Midbrain (tissue), 1 donor: Measurements from ENCODE around the gene DDX49.
"Not testable (repeated sequence)": the region's sequence is repeated elsewhere in the genome, so short reads cannot be mapped to it uniquely, and the experiment has no call there.

Source experiments
- DNase-seq: peaks from one replicate; lab custom pipeline; 2025; lab: John Stamatoyannopoulos, UW

The DDX49 gene

DNA sequence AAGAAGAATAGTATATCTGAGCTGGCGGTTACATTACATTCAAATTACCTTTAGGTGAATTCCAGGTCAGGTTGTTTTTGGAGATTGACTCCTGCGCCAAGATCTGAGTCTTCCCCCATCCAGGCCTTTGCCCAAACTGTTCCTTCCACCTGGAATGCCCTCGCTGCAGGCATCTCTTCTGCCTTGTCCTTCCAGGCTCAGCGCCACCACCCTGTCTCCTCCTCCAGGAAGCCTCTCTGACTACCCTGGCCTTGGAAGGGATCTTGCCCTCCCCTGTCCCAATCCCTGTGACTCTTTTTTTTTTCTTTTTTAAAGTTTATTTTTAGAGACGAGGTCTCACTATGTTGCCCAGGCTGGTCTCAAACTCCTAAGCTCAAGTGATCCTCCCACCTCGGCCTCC, 23.2 kb downstream of the DDX49 start:
- no peak for DNase-seq

DNA sequence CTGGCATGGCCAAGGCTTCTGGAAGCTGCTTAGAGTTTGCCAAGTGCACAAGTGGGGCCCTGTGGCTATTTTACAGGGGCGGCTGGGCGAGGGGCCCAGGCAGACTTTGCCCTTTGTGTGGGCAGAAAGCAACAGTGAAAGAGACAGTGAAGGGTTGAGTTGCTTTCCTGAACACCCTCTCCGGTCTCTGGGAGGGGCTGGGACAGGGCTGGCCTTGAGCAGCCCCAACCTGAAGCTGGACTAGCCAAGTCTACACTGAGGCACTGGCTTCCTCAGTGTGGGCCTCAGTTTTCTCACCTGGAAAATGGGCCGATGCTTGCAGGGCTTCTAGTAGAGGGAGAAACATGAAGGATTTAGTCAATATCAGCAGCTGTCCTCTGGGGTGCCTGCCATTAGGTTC, 23.9 kb downstream of the DDX49 start:
- DNase-seq, result peak; percentile 9

DNA sequence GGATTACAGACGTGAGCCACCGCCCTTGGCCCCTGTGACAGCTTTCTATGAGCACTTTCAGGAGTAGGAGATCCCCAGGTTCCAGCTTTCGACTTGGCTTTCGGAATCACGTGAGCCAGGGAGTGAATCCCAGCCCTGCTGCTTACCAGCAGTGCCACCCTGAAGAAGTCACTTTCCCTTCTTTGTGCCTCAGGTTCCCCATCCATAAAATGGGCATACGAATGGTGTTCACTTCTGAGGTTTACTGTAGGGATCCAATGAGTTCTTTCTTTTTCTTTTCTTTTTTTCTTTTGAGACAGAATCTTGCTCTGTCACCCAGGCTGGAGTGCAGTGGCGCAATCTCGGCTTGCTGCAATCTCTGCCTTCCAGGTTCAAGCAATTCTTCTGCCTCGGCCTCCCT, 25.8 kb downstream of the DDX49 start:
- no peak for DNase-seq

DNA sequence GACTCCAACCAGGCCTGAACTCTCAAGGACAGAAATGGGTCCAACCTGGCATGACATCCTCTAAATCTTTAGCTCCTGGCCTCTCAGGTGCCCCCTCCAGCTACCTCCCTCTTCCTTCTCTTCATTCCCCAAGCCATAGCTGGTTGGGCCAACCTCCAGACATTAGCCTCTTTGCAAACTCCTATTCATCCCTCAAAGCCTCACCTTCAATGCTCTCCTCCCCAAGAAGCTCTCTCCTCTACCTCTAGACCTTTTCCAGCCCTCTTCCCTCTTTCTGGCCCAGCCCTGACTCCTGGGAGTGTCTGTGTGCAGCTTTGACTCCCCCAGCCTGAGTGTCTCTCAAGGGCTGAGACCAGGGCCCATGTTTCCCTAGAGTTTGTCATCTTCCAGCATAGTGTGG, 26.8 kb downstream of the DDX49 start:
- DNase-seq, result no peak

DNA sequence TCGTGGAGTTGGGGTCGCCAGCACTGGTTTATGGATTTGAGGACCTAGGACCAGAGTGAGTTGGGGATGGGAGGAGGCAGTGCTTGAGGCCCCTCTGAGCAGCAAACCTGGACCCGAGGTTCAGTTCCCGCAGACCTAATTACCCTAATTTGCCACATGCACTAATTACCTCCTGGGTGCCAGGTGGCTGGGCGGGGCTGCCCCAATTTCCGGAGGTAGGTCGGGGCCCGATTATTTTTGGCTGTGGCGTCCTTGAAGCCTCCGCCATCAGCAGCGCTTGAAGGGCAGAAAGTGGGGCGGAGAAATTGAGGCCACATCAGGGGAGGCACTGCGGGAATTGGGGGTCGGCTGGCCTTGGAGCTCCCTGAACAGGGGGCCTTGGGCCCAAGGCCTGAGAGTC, 27.4 kb downstream of the DDX49 start:
- no peak for DNase-seq

DNA sequence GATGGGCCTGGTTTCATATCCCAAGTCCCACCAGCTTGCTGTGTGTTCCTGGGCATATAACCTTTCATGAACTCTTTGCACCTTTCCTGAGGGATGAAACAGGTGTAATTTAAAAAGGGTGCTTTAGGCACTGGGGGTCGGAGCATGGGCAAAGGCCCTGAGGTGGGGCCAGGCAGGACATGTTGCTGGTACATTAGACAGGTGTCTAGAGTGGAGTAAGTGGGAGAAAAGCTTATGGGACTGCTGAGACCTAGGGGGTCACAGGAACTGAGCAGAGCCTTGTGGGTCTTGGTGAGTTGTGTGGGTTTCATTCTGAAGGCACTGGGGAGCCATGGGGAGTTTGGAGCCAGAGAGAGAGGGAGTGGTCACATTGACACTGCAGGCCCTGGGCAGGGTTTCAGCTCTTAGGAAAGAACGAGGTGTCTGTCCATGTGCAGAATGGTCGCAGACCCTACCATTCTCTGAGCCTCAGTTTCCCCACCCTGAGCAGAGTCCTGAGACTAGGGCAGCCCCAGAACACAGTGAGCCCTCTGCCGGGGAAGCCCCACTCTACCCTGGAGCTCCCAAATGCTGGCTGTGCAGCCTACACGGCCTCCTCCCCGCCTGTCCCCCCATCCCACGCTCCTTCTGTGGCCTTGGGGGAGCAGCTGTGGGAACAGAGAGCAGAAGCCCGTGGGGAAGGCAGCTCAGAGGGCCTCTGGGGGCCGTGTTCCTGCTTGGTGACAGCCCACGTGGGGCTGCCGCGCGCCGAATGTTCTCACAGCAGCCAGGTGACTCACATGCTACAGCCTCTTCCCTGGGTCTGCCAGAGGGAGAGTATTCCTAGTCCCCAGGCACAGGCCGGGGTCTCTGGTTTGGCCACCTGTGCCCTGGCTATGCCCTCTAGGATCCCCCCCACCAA, 28.8 kb downstream of the DDX49 start:
- no peak for DNase-seq

DNA sequence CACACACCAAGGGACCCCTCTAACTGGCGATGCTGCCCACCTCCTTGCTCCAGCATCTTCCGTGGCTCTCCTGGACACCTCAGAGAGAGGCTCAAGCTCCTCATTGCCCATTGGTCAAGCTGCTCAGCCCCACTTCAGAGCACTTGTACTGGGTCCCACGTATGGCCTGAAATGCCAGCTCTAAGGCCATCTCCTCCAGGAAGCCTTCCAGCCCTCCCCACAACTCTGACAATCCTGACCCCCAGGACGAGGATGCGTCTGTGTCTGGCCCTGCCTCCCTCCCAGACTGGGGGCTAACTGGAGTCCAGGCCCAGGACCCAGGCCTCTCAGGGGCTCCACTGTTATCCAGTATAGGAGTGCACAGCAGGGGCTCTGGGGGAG, 29.5 kb downstream of the DDX49 start:
- no peak for DNase-seq

DNA sequence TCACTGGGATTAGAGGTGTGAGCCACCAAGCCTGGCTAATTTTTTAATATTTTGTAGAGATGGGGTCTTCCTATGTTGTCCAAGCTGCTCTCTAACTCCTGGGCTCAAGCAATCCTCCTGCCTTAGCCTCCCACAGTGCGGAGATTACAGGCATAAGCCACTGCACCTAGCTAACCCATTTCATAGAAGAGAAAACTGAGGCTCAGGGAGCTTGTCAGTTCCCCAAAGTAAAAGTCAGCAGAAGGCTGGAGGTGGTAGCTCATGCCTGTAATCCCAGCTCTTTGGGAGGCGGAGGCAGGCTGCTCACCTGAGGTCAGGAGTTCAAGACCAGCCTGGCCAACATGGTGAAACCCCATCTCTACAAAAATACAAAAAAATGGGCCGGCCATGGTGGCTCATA, 30.3 kb downstream of the DDX49 start:
- DNase-seq, result no peak

DNA sequence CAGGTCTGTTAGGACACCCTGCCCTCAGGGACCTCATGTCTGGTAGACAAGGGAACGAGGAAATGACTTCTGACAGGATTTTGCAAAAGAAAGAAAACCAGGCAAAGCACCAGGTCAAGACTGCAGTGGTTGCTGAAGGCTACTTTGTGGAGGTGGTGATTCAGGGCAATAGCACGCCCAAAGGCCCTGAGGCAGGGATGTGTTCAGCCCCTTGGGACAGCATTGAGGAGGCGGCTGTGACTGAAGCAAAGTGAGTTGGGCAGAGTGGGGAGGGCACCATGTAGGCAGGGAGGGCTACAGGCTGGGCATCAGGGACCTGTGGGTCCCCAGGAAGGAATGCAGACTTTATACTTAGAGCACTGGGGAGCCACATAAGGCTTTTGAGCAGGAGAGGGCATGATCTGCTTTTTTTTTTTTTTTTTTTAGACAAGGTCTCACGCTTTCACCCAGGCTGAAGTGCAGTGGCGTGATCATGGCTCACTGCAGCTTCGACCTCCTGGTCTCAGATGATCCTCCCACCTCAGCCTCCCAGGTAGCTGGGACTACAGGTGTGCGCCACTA, 32.3 kb downstream of the DDX49 start:
- DNase-seq, result no peak

DNA sequence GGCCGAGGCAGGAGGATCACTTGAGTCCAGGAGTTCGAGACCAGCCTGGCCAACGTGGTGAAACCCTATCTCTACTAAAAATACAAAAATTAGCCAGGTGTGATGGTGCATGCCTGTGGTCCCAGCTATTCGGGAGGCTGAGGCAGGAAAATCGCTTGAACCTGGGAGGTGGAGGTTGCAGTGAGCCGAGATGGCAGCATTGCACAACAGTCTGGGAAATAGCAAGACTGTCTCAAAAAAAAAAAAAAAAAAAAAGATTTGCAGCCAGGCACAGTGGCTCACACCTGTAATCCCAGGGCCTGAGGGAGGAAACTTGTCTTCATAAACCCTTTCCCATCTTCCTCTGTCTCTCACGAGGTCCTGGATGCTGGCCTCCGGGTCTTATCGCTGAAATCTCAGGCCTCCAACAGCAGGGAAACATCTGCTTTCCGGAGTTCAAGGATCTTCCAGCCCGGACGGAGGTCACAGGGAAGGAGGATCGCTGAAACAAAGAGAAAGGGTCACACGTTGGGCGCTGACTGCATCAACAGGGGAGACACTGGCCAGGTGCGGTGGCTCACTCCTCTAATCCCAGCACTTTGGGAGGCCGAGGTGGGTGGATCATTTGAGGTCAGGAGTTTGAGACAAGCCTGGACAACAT, 33.0 kb downstream of the DDX49 start:
- not testable (repeated sequence) for DNase-seq

DNA sequence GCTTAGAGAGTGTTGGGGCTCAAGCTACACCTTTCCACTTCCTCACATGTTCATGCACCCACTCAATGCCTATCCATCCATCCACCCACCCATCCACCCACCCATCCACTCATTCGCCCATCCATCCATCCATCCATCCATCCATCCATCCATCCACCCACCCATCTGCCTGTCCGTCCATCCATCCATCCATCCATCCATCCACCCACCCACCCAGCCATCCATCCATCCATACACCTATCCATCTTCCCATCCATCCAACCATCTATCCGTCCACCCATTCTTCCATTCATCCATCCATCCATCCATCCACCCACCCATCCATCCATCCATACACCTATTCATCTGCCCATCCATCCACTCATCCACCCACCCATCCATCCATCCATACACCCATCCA, 34.6 kb downstream of the DDX49 start:
- DNase-seq, result no peak

DNA sequence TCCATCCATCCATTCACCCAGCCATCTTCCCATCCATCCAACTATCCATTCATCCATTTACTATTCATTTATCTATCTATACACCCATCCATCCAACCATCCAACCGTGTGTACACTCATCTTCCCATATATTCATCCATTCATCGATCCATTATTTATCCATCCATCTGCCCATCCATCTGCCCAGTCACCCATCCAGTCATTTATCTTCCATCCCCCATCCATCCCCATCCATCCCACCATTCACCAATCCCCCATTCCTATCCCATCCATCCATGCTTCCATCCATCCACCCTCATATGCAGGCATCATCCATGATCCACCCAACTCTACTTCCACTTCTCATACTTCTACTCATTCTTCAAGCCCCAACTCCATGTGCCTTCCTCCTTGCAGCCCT, 35.5 kb downstream of the DDX49 start:
- no peak for DNase-seq

DNA sequence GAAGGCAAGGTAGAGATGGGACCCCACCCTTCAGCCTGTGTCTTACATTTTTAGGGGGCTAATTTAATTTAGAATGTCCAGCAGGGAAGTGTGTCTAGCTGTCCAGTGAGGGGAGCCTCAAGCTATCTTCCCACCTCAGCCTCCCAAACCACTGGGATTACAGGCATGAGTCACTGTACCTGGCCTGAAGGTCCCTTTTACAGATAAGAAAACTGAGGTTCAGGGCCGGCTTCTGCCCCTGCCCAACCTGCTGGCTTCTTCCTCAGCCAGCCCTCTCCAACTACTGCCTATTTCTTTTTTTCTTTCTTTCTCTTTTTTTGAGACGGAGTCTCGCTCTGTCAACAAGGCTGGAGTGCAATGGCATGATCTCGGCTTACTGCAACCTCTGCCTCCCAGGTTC, 40.9 kb downstream of the DDX49 start:
- no peak for DNase-seq

DNA sequence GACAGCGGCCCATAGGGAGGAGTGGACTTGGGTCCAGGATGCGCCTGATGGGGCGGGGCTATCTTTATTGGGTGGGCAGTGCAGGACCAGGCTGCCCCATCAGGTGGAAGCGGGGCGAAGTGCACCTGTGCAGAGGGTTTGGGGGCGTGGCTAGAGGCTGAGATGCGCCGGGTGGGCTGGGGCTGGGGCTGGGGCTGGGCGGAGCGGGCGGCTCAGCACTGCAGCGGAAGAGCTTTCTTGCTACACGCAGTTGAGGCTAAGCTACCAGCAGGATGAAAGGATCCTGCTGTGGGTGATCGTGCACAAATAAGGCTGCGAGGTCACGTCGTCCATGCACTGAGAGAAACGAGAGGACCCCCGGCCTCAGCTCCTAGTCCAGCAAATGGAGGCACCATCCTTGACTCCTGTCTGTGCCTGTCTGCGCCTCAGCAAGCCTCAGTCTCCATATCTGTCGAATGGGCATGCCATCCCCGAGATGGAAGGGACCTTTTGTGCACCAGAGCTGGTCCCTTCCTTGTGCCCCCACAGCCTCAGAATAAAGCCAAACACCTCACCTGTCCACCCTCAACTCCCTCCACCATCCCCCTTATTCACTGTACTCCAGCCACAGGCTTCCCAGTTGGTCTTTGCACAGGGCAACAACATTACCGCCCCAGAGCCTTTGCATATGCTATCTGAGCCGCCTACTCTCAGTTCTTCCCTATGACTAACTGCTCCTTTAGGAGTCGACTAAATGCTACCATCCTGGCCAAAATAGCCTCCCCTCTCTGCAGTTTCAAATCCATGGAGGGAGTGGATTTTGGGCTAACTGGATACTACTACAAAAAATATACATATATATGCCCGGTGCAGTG, 42.5 kb downstream of the DDX49 start:
- DNase-seq, result no peak

DNA sequence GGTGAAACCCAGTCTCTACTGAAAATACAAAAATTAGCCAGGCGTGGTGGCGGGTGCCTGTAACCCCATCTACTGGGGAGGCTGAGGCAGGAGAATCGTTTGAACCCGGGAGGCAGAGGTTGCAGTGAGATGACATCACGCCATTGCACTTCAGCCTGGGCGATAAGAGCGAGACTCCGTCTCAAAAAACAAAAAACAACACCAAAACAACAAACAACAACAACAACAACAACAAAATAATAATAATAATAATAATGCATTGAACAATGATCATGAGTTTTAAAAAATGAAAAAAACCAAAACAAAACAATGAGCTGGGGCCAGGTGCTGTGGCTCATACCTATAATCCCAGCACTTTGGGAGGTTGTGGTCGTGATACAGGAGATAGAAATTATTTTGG, 44.6 kb downstream of the DDX49 start:
- DNase-seq, result no peak

DNA sequence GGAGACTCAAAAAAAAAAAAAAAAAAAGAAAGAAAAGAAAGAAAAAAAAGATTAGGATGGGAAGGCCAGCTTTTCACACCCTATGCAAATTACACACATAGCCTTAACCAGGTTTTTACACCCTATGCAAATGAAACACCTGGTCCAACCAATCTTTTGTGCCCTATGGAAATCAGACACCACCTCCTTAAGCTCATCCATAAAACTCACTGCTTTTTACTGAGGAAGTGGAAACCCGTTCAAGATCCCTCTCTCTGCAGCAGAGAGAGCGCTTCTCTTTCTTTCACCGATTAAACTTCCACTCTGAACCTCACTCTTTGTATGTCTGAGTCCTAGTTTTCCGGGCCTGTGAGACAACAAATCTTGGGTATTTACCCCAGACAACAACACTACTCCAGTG, 46.8 kb downstream of the DDX49 start:
- DNase-seq, result no peak

DNA sequence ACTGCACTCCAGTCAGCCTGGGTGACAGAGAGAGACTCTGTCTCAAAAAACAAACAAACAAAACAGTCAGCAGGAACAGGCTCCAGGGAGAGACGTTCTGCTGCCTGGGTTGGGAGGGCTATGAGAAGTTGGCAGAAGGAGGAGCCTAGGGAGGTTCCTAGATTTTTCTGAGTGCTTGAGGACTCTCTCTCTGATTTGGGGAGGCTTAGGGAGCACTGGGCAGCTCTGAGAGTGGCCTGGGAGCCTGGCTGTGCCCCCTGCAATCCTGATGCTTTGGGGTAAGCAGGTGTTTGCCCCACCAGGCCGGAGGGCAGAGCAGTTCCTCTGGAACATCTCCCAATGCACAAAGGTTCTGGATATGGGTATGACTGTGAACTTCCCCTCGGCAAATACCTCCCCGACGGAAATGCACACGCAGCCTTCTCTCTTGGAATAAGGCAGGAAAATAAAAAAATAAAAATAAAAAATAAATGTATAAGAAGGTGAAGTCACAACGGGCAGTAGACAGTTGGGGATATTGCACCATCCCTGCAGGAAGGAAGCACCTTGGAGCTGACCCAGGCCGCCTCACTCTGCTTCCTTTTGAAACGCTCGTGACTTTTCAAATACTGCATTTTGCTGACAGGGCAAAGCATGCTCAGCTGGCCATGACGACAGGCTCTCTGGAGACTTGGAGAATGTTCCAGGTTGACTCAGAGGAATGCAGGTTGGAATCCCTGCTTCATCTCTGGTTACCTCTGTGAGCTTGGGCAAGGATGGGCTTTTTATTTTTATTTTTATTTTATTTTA, 48.0 kb downstream of the DDX49 start:
- DNase-seq, result no peak

DNA sequence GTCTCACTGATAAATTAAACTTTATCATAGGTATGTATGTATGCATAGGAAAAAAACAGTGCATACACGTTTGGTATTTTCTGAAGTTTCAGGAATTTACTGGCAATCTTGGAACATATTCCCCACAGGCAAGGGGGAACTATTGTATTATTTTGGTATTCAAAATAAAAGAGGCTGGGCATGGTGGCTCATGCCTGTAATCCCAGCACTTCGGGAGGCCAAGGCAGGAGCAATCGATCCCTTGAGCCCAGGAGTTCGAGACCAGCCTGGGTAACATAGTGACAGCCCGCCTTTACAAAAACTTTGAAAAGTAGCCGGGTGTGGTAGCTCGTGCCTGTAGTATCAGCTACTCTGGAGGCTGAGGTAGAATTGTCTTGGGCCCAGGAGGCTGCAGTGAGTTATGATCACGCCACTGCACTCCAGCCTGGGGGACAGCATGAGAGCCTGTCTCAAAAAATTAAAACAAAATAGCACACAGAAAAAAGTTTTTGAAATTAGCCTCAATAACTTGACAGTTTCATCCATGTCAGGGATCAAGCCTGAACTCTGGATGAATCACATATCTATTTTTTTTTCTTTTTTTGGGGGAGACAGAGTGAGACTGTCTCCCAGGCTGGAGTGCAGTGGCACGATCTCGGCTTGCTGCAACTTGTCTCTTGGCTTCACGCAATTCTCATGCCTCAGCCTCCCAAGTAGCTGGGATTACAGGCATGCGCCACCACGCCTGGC, 50.6 kb downstream of the DDX49 start:
- no peak for DNase-seq

DNA sequence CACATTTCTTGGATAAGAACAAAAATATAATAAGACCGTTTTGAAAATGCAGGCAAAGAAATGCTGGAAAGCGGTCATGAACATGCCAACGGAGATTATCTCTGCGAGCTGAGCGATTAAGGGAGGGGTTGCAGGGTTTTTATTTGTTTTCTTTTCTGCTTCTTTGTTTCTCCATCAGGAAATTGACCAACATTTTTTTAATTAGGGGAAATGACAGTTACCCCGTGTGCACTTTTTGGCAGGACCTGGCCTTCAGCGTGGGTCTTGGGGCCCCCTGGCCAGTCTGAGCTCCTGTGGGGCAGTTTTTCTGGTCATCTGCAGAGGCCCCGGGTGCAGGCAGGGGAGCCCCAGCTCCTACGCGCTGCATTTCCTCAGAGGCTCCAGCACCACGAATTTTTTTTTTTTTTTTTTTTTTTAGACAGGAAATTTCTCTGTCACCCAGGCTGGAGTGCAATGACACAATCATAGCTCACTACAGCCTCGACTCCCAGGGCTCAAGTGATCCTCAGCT, 52.8 kb downstream of the DDX49 start:
- DNase-seq, result no peak

DNA sequence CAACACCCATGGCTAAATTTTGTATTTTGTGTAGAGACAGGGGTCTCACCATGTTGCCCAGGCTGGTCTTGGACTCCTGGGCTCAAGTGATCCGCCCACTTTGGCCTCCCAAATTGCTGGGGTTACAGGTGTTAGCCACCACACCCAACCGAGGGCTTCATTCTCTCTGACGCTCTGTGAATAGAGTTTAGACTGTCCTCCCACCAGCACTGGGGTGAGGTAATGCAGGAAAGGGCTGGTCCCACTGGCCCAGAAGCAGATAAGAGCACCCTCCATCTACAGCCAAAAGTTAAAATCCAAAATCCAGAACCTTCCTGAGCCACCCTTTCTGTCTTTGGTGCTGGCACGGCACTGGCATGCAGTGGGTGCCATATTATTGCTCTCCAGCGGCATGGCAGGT, 53.3 kb downstream of the DDX49 start:
- DNase-seq, result no peak

DNA sequence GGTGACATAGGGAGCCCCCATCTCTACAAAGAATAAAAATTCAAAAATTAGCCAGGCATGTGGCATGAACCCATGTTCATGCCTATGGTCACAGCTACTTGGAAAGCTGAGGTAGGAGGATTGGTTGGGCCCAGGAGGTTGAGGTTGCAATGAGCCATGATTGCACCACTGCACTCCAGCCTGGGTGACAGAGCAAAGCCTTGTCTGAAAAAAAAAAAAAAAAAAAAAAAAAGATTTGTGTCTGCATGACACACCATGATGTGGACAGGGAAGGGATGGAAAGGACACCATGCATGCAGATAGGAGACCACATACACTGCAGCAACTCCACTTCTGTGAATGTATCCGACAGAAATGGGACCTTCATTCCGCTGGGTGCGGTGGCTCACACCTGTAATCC, 55.5 kb downstream of the DDX49 start:
- no peak for DNase-seq
